Parathyroid adenoma (tissue), 2 donors: ENCODE measurements around the gene HTR2C.

ENCODE experiments used
- H2AFZ ChIP-seq: fragments of 300-600 bp; sonication (generic); one replicate; pipeline ENCODE4 v1.7.0; 2017; ENCODE audit warnings: antibody characterized with exemption, mild to moderate bottlenecking
- H3K27ac ChIP-seq: fragments of 300-600 bp; sonication (generic); one replicate; pipeline ENCODE4 v1.7.0; 2017
- H3K27me3 ChIP-seq: fragments of 300-600 bp; sonication (generic); one replicate; pipeline ENCODE4 v1.7.0; 2017; ENCODE audit warnings: low read length; ENCODE audit not compliant: control insufficient read depth, insufficient read depth
- H3K36me3 ChIP-seq: fragments of 300-600 bp; sonication (generic); one replicate; pipeline ENCODE4 v1.7.0; 2017; ENCODE audit warnings: low read length; ENCODE audit not compliant: control insufficient read depth, insufficient read depth
- H3K4me1 ChIP-seq: fragments of 300-600 bp; sonication (generic); one replicate; pipeline ENCODE4 v1.7.0; 2017; ENCODE audit warnings: control low read depth
- H3K4me2 ChIP-seq: fragments of 300-600 bp; sonication (generic); one replicate; pipeline ENCODE4 v1.7.0; 2017; ENCODE audit warnings: low read length
- H3K4me3 ChIP-seq: fragments of 300-600 bp; sonication (generic); one replicate; pipeline ENCODE4 v1.7.0; 2017; ENCODE audit warnings: low read depth, low read length
- H3K79me2 ChIP-seq: fragments of 300-600 bp; sonication (generic); one replicate; pipeline ENCODE4 v1.7.0; 2017; ENCODE audit warnings: control low read depth
- H3K9ac ChIP-seq: fragments of 300-600 bp; sonication (generic); one replicate; pipeline ENCODE4 v1.7.0; 2017; ENCODE audit warnings: mild to moderate bottlenecking
- H3K9me3 ChIP-seq: fragments of 300-600 bp; sonication (generic); one replicate; pipeline ENCODE4 v1.7.0; 2017; ENCODE audit warnings: low read length; ENCODE audit not compliant: control insufficient read depth
- TF ChIP-seq, protein P1 (sequence below): fragments of 300-600 bp; sonication (generic); IDR thresholded peaks from one replicate; pipeline ENCODE4 v1.7.0; 2017; ENCODE audit warnings: antibody characterized with exemption, mild to moderate bottlenecking
- donor health status: primary hyperparathyroidism.

Gene HTR2C

DNA sequence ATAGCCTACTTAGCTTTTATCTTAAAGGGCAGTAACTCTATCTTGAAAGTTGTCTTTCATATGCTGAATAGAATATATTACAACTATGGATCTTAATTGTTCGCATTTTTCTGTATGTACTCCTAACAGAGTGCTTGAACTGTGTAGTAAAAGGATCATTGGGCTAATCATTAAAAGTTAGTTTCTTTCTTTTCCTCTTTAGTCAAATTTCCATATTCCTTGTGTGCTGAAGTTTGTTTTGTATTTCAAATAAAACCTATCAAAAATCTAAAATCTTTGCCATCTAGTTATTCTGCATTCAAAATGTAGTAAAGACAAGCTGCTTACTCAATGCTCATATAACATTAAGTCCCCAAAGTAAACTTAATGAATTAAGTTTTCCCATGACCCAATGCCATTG, 182.7 kb downstream of the HTR2C start:
- H3K4me1 ChIP-seq, result no peaks in the 10 kb centered on the region
- no peak overlapping the region for H3K4me2 ChIP-seq
- no peak overlapping the region for H3K27ac ChIP-seq
- no peaks in the 10 kb centered on the region for H3K79me2 ChIP-seq
- H3K9me3 ChIP-seq, result no peaks in the 10 kb centered on the region
- no peaks in the 10 kb centered on the region for H3K27me3 ChIP-seq
- no peaks in the 10 kb centered on the region for H3K36me3 ChIP-seq
- no peak overlapping the region for H3K9ac ChIP-seq
- no peak overlapping the region for H3K4me3 ChIP-seq
- no peak overlapping the region for H2AFZ ChIP-seq
- TF ChIP-seq, protein P1, sequence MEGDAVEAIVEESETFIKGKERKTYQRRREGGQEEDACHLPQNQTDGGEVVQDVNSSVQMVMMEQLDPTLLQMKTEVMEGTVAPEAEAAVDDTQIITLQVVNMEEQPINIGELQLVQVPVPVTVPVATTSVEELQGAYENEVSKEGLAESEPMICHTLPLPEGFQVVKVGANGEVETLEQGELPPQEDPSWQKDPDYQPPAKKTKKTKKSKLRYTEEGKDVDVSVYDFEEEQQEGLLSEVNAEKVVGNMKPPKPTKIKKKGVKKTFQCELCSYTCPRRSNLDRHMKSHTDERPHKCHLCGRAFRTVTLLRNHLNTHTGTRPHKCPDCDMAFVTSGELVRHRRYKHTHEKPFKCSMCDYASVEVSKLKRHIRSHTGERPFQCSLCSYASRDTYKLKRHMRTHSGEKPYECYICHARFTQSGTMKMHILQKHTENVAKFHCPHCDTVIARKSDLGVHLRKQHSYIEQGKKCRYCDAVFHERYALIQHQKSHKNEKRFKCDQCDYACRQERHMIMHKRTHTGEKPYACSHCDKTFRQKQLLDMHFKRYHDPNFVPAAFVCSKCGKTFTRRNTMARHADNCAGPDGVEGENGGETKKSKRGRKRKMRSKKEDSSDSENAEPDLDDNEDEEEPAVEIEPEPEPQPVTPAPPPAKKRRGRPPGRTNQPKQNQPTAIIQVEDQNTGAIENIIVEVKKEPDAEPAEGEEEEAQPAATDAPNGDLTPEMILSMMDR, result no peak

DNA sequence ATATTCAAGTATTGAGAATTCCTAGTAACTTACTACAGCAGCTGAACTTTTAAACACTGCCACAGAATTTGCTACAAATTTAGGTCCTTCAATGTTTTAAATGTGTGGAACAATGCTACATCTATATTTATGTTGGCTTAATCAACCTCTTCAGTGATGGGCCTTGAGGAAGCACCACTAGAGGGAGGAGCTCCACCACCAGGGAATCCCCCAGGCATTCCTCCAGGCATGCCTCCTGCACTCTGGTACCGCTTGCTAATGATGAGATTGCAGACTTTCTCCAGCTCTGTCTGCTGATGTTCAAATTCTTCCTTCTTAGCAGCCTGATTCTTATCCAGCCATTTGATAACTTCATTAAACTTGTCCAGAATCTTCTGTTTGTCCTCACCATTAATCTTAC, 190.8 kb downstream of the HTR2C start:
- Histone ChIP-seq H3K4me1 (no peaks in the 10 kb centered on the region), H3K4me3 (no peak overlapping the region), H3K9ac (no peak overlapping the region), H3K27me3 (no peaks in the 10 kb centered on the region), H3K27ac (no peak overlapping the region), H3K79me2 (no peaks in the 10 kb centered on the region), H2AFZ (no peak overlapping the region), H3K4me2 (no peak overlapping the region), H3K36me3 (no peaks in the 10 kb centered on the region), H3K9me3 (no peaks in the 10 kb centered on the region)
- TF ChIP-seq, protein P1, result no peak

DNA sequence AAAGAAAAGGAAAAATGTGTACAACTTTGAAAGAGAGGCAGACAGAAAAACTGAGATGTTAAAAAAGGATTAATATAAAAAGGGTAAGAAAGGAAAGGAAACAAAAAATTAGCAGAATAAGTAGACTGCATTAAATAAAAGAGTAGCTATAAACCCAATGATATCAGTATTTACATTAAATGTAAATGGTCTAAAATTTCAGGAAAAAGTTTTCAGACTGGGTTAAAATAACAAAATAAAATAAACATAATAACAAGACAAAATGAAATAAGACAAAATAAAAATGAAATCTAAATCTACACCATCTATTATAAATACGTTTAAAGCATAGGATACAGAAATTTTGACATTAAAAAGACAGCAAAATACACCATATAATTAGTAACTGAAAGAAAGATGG, 199.0 kb downstream of the HTR2C start:
- H3K9ac ChIP-seq, result no peak overlapping the region
- no peaks in the 10 kb centered on the region for H3K36me3 ChIP-seq
- H2AFZ ChIP-seq, result no peak overlapping the region
- no peaks in the 10 kb centered on the region for H3K79me2 ChIP-seq
- no peak overlapping the region for H3K4me3 ChIP-seq
- no peaks in the 10 kb centered on the region for H3K9me3 ChIP-seq
- H3K27me3 ChIP-seq, result no peaks in the 10 kb centered on the region
- H3K4me2 ChIP-seq, result no peak overlapping the region
- H3K4me1 ChIP-seq, result no peaks in the 10 kb centered on the region
- H3K27ac ChIP-seq, result no peak overlapping the region
- TF ChIP-seq, protein P1, result no peak

DNA sequence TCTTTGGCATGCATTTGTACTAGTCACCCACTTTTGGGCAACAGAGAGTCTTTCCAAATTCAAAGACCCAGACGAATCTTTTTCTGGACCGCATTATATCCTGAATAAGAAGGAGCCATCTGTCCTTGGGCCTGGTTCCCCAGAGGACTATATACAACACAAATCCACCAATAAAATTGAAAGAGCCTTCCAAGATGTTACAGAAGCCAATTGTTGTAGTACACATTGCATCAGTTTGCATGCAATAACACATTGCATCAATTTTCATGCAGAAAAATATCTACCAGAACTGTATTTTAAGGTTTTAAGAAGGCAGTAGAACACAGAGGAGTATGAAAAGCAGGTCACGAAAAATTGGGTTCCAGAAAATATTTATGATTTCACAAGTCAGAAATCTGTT, 203.2 kb downstream of the HTR2C start:
- no peak overlapping the region for H3K4me3 ChIP-seq
- H3K27me3 ChIP-seq, result no peaks in the 10 kb centered on the region
- H3K9me3 ChIP-seq, result no peaks in the 10 kb centered on the region
- no peak overlapping the region for H2AFZ ChIP-seq
- TF ChIP-seq, protein P1, result no peak
- H3K4me2 ChIP-seq, result no peak overlapping the region
- no peaks in the 10 kb centered on the region for H3K36me3 ChIP-seq
- no peaks in the 10 kb centered on the region for H3K79me2 ChIP-seq
- no peak overlapping the region for H3K9ac ChIP-seq
- H3K27ac ChIP-seq, result no peak overlapping the region
- no peaks in the 10 kb centered on the region for H3K4me1 ChIP-seq

DNA sequence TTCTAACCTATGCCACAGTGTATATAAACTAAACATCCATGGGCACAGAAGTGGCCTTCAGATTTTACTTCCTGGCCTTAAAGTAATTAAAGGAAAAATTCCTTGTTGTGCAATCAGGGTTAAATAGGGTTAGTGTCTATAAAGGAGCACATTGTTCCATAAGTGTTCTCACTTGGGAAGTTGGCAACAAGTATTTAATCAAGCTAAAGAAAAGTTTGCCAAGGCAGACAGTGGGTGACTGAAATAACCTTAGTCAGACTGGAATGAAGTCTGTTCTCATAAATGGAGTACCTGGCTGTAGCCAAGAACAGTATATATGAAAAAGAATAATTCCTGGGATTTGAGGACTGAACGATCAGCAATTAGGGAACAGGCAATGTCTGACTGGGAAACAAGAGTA, 213.6 kb downstream of the HTR2C start:
- Histone ChIP-seq H3K79me2 (no peaks in the 10 kb centered on the region), H3K27ac (no peak overlapping the region), H3K36me3 (no peaks in the 10 kb centered on the region), H2AFZ (no peak overlapping the region), H3K27me3 (no peaks in the 10 kb centered on the region), H3K9me3 (no peaks in the 10 kb centered on the region), H3K4me3 (no peak overlapping the region), H3K4me1 (no peaks in the 10 kb centered on the region), H3K9ac (no peak overlapping the region), H3K4me2 (no peak overlapping the region)
- TF ChIP-seq, protein P1, result no peak
